Left ventricle myocardium inferior (tissue), 1 donor: ENCODE data around the gene ISYNA1. TPM values are rescaled to one million over a fixed set of nuclear protein-coding genes. Genes with fewer than 3 reads are reported as not detected.

ENCODE experiments used
- DNase-seq: peaks from one replicate; pipeline ENCODE4 v3.0.0-alpha.2; 2020
- H3K27ac ChIP-seq: fragments of 200-600 bp; replicated peaks from 2 replicates; pipeline ENCODE4 v1.8.0; 2021
- H3K27me3 ChIP-seq: fragments of 200-600 bp; 2 replicates; pipeline ENCODE4 v1.8.0; 2021; ENCODE audit warnings: low read depth
- H3K36me3 ChIP-seq: fragments of 200-600 bp; 2 replicates; pipeline ENCODE4 v1.8.0; 2021
- H3K4me1 ChIP-seq: fragments of 200-600 bp; 2 replicates; pipeline ENCODE4 v1.8.0; 2021
- H3K4me3 ChIP-seq: fragments of 200-600 bp; 2 replicates; pipeline ENCODE4 v1.8.0; 2021; ENCODE audit warnings: mild to moderate bottlenecking, moderate library complexity
- H3K9me3 ChIP-seq: fragments of 200-600 bp; replicated peaks from 2 replicates; pipeline ENCODE4 v1.8.0; 2021
- intact Hi-C: fragments of 100-400 bp; cut with micrococcal nuclease; formaldehyde crosslinking; loops from one replicate; pipeline ENCODE4 v1.11.0; 2022
- total RNA-seq: library from RNA; stranded (reverse); fragmentation: NEBNext Ultra II Directional; extraction: Animal tissue kit (Norgen Biotek cat#: 25700); gene quantifications from one replicate; pipeline ENCODE4 v1.2.1, GENCODE V29; 2021
- TF ChIP-seq, protein P1 (sequence below): fragments of 200-600 bp; IDR thresholded peaks from 2 replicates; pipeline ENCODE4 v1.8.0; 2021; ENCODE audit warnings: antibody characterized with exemption, mild to moderate bottlenecking, borderline replicate concordance
- donor health status: DM: no; HTN: yes; CAD: no; lungs with severe emphysema.

Gene ISYNA1
- total RNA-seq, 1 donor from 2014 or later: 24.1 TPM

- DNase-seq: no peak
- no peaks in the 10 kb centered on the region for H3K27me3 ChIP-seq
- no peak overlapping the region for H3K4me3 ChIP-seq
- no peaks in the 10 kb centered on the region for H3K9me3 ChIP-seq
- H3K4me1 ChIP-seq: peaks cover 24% of the 10 kb centered on the region
- intact Hi-C loops: no loop called here
- TF ChIP-seq, protein P1, sequence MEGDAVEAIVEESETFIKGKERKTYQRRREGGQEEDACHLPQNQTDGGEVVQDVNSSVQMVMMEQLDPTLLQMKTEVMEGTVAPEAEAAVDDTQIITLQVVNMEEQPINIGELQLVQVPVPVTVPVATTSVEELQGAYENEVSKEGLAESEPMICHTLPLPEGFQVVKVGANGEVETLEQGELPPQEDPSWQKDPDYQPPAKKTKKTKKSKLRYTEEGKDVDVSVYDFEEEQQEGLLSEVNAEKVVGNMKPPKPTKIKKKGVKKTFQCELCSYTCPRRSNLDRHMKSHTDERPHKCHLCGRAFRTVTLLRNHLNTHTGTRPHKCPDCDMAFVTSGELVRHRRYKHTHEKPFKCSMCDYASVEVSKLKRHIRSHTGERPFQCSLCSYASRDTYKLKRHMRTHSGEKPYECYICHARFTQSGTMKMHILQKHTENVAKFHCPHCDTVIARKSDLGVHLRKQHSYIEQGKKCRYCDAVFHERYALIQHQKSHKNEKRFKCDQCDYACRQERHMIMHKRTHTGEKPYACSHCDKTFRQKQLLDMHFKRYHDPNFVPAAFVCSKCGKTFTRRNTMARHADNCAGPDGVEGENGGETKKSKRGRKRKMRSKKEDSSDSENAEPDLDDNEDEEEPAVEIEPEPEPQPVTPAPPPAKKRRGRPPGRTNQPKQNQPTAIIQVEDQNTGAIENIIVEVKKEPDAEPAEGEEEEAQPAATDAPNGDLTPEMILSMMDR: no peak
- peaks cover 78% of the 10 kb centered on the region for H3K36me3 ChIP-seq
- no peak overlapping the region for H3K27ac ChIP-seq
Measured at GRCh38 chr19:18446145-18446810, 8.3 kb upstream of the ISYNA1 start.

DNA sequence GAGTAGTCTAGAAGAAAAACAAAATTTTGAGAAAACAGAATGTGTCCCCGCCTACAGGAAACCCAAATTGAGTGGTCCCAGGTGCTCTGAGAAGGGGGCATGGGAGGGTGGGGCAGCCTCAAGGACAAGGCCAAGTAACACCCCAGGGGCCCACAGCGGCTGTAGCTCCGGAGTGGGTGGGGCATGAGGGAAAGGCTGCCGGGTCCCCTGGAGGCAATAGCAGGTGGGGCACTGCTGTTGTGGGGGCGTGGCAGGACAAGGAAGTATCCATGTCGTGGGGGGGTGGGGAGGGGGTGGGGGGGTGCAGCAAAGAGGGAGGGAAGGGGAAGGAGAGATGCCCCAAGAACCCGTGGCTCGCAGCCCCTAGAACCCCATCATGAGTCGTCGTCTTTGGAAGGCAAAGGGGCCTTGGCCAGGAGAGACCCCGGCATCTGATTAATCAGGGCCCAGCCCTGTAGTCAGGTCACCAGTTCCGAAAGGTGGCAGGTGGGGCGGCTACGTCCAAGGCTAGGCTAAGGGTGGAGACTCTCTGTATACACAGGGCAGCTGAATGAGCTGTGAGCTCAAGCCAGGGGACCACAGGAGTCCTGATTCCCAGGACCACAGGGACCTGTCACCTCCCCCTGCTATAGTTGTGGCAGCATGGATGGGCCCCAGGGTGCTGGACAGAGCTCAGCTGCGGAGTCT is 7.5 kb upstream of the ISYNA1 start:
- intact Hi-C loops: no loop called here
- H3K36me3 ChIP-seq: peaks cover 71% of the 10 kb centered on the region

GRCh38 chr19:18444513-18444912 is 6.6 kb upstream of the ISYNA1 start:
- H3K36me3 ChIP-seq: peaks cover 62% of the 10 kb centered on the region
- intact Hi-C loops: no loop called here

More for the DNA sequence above, 7.5 kb upstream of the ISYNA1 start:
- Histone ChIP-seq H3K9me3 (no peaks in the 10 kb centered on the region), H3K4me1 (peaks cover 15% of the 10 kb centered on the region), H3K27me3 (no peaks in the 10 kb centered on the region), H3K27ac (no peak overlapping the region), H3K4me3 (no peak overlapping the region)
- TF ChIP-seq, protein P1: no peak
- no peak for DNase-seq

GRCh38 chr19:18443831-18444230 is 5.9 kb upstream of the ISYNA1 start:
- peaks cover 55% of the 10 kb centered on the region for H3K36me3 ChIP-seq
- no peaks in the 10 kb centered on the region for H3K9me3 ChIP-seq
- intact Hi-C loops: no loop called here
- TF ChIP-seq, protein P1: no peak
- DNase-seq: no peak
- no peak overlapping the region for H3K27ac ChIP-seq
- no peak overlapping the region for H3K4me3 ChIP-seq
- no peaks in the 10 kb centered on the region for H3K27me3 ChIP-seq
- peaks cover 19% of the 10 kb centered on the region for H3K4me1 ChIP-seq

More at GRCh38 chr19:18444513-18444912, 6.6 kb upstream of the ISYNA1 start:
- Histone ChIP-seq H3K27ac (no peak overlapping the region), H3K9me3 (no peaks in the 10 kb centered on the region), H3K4me1 (peaks cover 14% of the 10 kb centered on the region), H3K4me3 (no peak overlapping the region), H3K27me3 (no peaks in the 10 kb centered on the region)
- TF ChIP-seq, protein P1: no peak
- DNase-seq: no peak

- TF ChIP-seq, protein P1: no peak
- intact Hi-C loops: no loop called here
- Histone ChIP-seq H3K9me3 (no peaks in the 10 kb centered on the region), H3K4me3 (no peak overlapping the region), H3K27ac (no peak overlapping the region), H3K36me3 (peaks cover 51% of the 10 kb centered on the region), H3K27me3 (no peaks in the 10 kb centered on the region), H3K4me1 (peaks cover 23% of the 10 kb centered on the region)
- no peak for DNase-seq
Measured at GRCh38 chr19:18443406-18443805, 5.5 kb upstream of the ISYNA1 start.
